OCI-LY7 (cell line): Measurements from ENCODE around the gene RHBDD1.

ENCODE experiments used
- EZH2phosphoT487 ChIP-seq: fragments of 200-600 bp; sonication (generic); IDR thresholded peaks from 2 replicates; pipeline ENCODE4 v1.6.1; 2018; ENCODE audit warnings: low read depth, borderline replicate concordance, mild to moderate bottlenecking, mixed run types, antibody characterized with exemption, low read length, moderate library complexity, mixed read lengths
- TF ChIP-seq, protein P1 (sequence below): fragments of 200-600 bp; sonication (generic); conservative IDR thresholded peaks from 2 replicates; pipeline ENCODE4 v1.5.1; 2014; ENCODE audit warnings: mild to moderate bottlenecking, antibody characterized with exemption, low read length, moderate library complexity, mixed read lengths

DNA sequence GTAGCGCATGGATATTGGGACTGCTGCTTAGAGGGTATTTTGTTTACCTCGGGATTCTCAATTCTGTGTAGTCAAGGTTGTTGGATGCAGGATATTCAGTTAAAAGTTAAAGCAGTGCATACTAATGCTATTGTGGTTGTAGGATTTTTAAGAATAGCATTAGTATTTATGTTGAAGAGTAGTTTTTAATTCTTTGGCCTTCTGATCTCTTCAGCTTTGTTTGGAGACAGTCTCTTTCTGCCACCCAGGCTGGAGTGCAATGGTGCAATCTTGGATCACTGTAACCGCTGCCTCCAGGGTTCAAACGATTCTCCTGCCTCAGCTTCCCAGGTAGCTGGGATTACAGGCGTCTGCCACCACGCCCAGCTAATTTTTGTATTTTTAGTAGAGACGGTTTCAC is 1.5 kb downstream of the RHBDD1 start:
- TF ChIP-seq, protein P1, sequence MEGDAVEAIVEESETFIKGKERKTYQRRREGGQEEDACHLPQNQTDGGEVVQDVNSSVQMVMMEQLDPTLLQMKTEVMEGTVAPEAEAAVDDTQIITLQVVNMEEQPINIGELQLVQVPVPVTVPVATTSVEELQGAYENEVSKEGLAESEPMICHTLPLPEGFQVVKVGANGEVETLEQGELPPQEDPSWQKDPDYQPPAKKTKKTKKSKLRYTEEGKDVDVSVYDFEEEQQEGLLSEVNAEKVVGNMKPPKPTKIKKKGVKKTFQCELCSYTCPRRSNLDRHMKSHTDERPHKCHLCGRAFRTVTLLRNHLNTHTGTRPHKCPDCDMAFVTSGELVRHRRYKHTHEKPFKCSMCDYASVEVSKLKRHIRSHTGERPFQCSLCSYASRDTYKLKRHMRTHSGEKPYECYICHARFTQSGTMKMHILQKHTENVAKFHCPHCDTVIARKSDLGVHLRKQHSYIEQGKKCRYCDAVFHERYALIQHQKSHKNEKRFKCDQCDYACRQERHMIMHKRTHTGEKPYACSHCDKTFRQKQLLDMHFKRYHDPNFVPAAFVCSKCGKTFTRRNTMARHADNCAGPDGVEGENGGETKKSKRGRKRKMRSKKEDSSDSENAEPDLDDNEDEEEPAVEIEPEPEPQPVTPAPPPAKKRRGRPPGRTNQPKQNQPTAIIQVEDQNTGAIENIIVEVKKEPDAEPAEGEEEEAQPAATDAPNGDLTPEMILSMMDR, result no peak
- TF ChIP-seq EZH2phosphoT487, result no peak
